GM12878 (cell line): ENCODE measurements around the gene ZC3H7B. TPM values are rescaled to one million over a fixed set of nuclear protein-coding genes. Genes with fewer than 3 reads are reported as not detected.
"Not testable (repeated sequence)": the region's sequence is repeated elsewhere in the genome, so short reads cannot be mapped to it uniquely, and the experiment has no call there.

Experiments
- ATAC-seq: fragments of 200-7000 bp; cut with Tn5 transposase; 3 replicates; pipeline ENCODE4 v1.9.1; 2020; ENCODE audit warnings: mild to moderate bottlenecking, moderate library complexity
- BruUV-seq: library from RNA; stranded (reverse); fragments of 400-500 nt; replicated peaks from 2 replicates; lab custom pipeline; 2021; lab: Mats Ljungman, UMichigan
- CTCF ChIA-PET: fragments of 300-600 bp; sonication (Branson Sonifier 250); formaldehyde crosslinking; extraction: SDS; loops from one replicate; lab custom pipeline; 2021; ENCODE audit warnings: inconsistent platforms; lab: Yijun Ruan, JAX
- POLR2A ChIA-PET: fragments of 350-600 bp; formaldehyde crosslinking; extraction: SDS; loops from one replicate; lab custom pipeline; 2021; ENCODE audit warnings: inconsistent platforms; lab: Charles Lee
- RAD21 ChIA-PET: fragments of 300-600 bp; sonication (Branson Sonifier 250); formaldehyde crosslinking; loops from one replicate; lab custom pipeline; 2023; ENCODE audit warnings: antibody characterized with exemption; ENCODE audit not compliant: unreplicated experiment; lab: Charles Lee
- SMC1A ChIA-PET: fragments of 300-600 bp; sonication (Branson Sonifier 250); formaldehyde crosslinking; loops from one replicate; lab custom pipeline; 2023; ENCODE audit not compliant: unreplicated experiment, uncharacterized antibody; lab: Charles Lee
- DNase-seq: peaks from one replicate; pipeline ENCODE4 v3.0.0-alpha.2; 2011; ENCODE audit warnings: low read depth, low spot score
- FAIRE-seq: peaks from 3 replicates; lab custom pipeline; 2011; peaks lifted over from hg19 to GRCh38; lab: Jason Lieb, UNC
- H2AFZ ChIP-seq: 2 replicates; pipeline ENCODE4 v1.6.0; 2011; ENCODE audit warnings: low read depth, low read length, control low read depth; ENCODE audit not compliant: control insufficient read depth
- H3K27ac ChIP-seq: 2 replicates; pipeline ENCODE4 v1.5.1; 2011; ENCODE audit warnings: control low read depth; ENCODE audit not compliant: control insufficient read depth, insufficient read depth
- H3K27me3 ChIP-seq, 2 experiments: replicated peaks in 1 of 2; 2 replicates each; pipeline versions ENCODE4 v1.6.0 to v1.6.1; 2011; ENCODE audit warnings: low read length in 1 of 2; ENCODE audit not compliant: control insufficient read depth in 2 of 2, insufficient read depth in 2 of 2
- H3K36me3 ChIP-seq, 2 experiments: 2 replicates each; pipeline ENCODE4 v1.5.1; 2011; ENCODE audit warnings: low read length in 1 of 2; ENCODE audit not compliant: control insufficient read depth in 2 of 2, insufficient read depth in 2 of 2
- H3K4me1 ChIP-seq: 2 replicates; pipeline ENCODE4 v1.6.1; 2011; ENCODE audit warnings: mild to moderate bottlenecking, low read length, moderate library complexity, mixed read lengths; ENCODE audit not compliant: control insufficient read depth, insufficient read depth
- H3K4me2 ChIP-seq: 2 replicates; pipeline ENCODE4 v1.6.0; 2011; ENCODE audit warnings: control low read depth; ENCODE audit not compliant: control insufficient read depth, insufficient read depth
- H3K4me3 ChIP-seq: fragments of 200-600 bp; sonication (generic); 2 replicates; pipeline ENCODE4 v1.5.1; 2016
- H3K79me2 ChIP-seq: 2 replicates; pipeline ENCODE4 v1.6.0; 2011; ENCODE audit warnings: low read length; ENCODE audit not compliant: control insufficient read depth, insufficient read depth
- H3K9ac ChIP-seq: 2 replicates; pipeline ENCODE4 v1.8.0; 2011; ENCODE audit warnings: low read length, control low read depth, mixed read lengths; ENCODE audit not compliant: control insufficient read depth, insufficient read depth
- H3K9me3 ChIP-seq: replicated peaks from 3 replicates; pipeline ENCODE4 v1.5.1; 2011; ENCODE audit warnings: mild to moderate bottlenecking, low read length; ENCODE audit not compliant: control insufficient read depth, insufficient read depth
- H4K20me1 ChIP-seq: 2 replicates; pipeline ENCODE4 v1.6.0; 2011; ENCODE audit not compliant: control insufficient read depth, insufficient read depth
- CHD1 ChIP-seq: IDR thresholded peaks from 2 replicates; pipeline ENCODE4 v1.6.1; 2012; ENCODE audit warnings: low read depth, low read length, improper control_type of control experiment
- GABPA ChIP-seq: IDR thresholded peaks from 2 replicates; pipeline ENCODE4 v1.6.1; 2014; ENCODE audit warnings: antibody characterized with exemption, low read depth, mild to moderate bottlenecking, inconsistent platforms
- IRF3 ChIP-seq: fragments of 450-650 bp; IDR thresholded peaks from 2 replicates; pipeline ENCODE4 v1.6.1; 2014; ENCODE audit warnings: mild to moderate bottlenecking
- MEF2B ChIP-seq: fragments of 450-650 bp; IDR thresholded peaks from 2 replicates; pipeline ENCODE4 v1.6.1; 2018; ENCODE audit warnings: mild to moderate bottlenecking, moderate library complexity; ENCODE audit not compliant: partially characterized antibody, poor library complexity, severe bottlenecking
- MYC ChIP-seq: IDR thresholded peaks from 2 replicates; pipeline ENCODE4 v1.6.1; 2011; ENCODE audit warnings: mild to moderate bottlenecking, low read length, moderate library complexity, inconsistent platforms; ENCODE audit not compliant: insufficient read depth, insufficient replicate concordance, insufficient read length, severe bottlenecking
- RFX5 ChIP-seq: IDR thresholded peaks from 2 replicates; pipeline ENCODE4 v1.6.1; 2011; ENCODE audit warnings: low read depth, low read length, improper control_type of control experiment
- TCF3 ChIP-seq: IDR thresholded peaks from 2 replicates; pipeline ENCODE4 v1.6.1; 2012; ENCODE audit warnings: low read depth, mild to moderate bottlenecking, low read length, borderline replicate concordance; ENCODE audit not compliant: insufficient read depth
- WGBS: methylation state at CpG from one replicate; pipeline ENCODE4 v1.1.6; 2016; ENCODE audit warnings: low lambda C conversion rate; ENCODE audit not compliant: insufficient replicate concordance, insufficient coverage; ENCODE audit errors: missing lambda C conversion rate; 5-methylcytosine and 5-hydroxymethylcytosine counted together
- in situ Hi-C: fragments of 300-500 bp; cut with MboI; formaldehyde crosslinking; loops from 9 replicates; pipeline ENCODE4 v1.14.3; 2018; ENCODE audit warnings: mixed read lengths
- intact Hi-C: fragments of 100-400 bp; cut with micrococcal nuclease; formaldehyde crosslinking; loops from one replicate; pipeline ENCODE4 v1.14.2; 2022; ENCODE audit not compliant: unreplicated experiment
- polyA plus RNA-seq, 11 experiments: library from polyadenylated mRNA; depleted of rRNA in 4 of 11; unstranded in 6 of 11; stranded (reverse) in 5 of 11; fragments of >200 nt; fragmentation: Nextera tagmentation in 4 of 11; fragmentation: Illumina TruSeq in 1 of 11; extraction: Ambion mirVana in 4 of 11; extraction: Trizol in 1 of 11; gene quantifications; 1 replicate in 1 of 11; 2 replicates in 10 of 11; pipeline versions ENCODE4 v1.2.1 to v1.2.3, GENCODE V29; 2011 to 2016; ENCODE audit warnings: inconsistent platforms in 2 of 11, missing spikeins in 2 of 11, low read depth in 1 of 11
- total RNA-seq, 4 experiments: library from RNA; depleted of rRNA in 3 of 4; stranded (reverse); fragments of >200 nt in 3 of 4; fragmentation: Illumina TruSeq in 1 of 4; extraction: Trizol in 1 of 4; gene quantifications; 2 replicates each; pipeline versions ENCODE4 v1.2.1 to v1.2.3, GENCODE V29; 2013 to 2021

Gene ZC3H7B
- total and polyA plus RNA-seq, 10 of the 15 experiments (the other 5 are each of a cell fraction or from before 2014, with no cell fraction given): 0.26 to 52.3 (median 22.4) TPM

- H3K79me2 ChIP-seq: peaks cover 13% of the 10 kb centered on the region
- WGBS: 29% methylated on average over 1 of the region's 1 CpG
- TF ChIP-seq IRF3: no peak
- TF ChIP-seq RFX5: no peak
- TF ChIP-seq, all 136 proteins: peak for 0
- intact Hi-C loops (no loop called here), in situ Hi-C loops (no loop called here)
- H3K36me3 ChIP-seq: no peaks in the 10 kb centered on the region
- H3K4me3 ChIP-seq: no peak overlapping the region
- DNase-seq: no peak
- BruUV-seq: no TSS peak
- H4K20me1 ChIP-seq: no peaks in the 10 kb centered on the region
- POLR2A ChIA-PET: interaction anchor here (0.6 to 2.4 kb wide), 2 partner anchors 12 to 337 kb away, joined by 3 to 6 read pairs; partner anchors contain the start of gene ZC3H7B
- RAD21 ChIA-PET: no interaction called here
- H3K4me1 ChIP-seq: peaks cover 7% of the 10 kb centered on the region
- H3K27me3 ChIP-seq: no peaks in the 10 kb centered on the region
- FAIRE-seq: no peak
- H2AFZ ChIP-seq: no peak overlapping the region
- H3K4me2 ChIP-seq: no peak overlapping the region
- CTCF ChIA-PET: interaction anchor here (1.2 to 1.5 kb wide), 2 partner anchors 12 to 13 kb away, joined by 3 read pairs; partner anchors contain the start of gene ZC3H7B
- no peak overlapping the region for H3K9ac ChIP-seq
- ATAC-seq: no peak
- no peak overlapping the region for H3K27ac ChIP-seq
- no peaks in the 10 kb centered on the region for H3K9me3 ChIP-seq
- SMC1A ChIA-PET: interaction anchor here (0.6 to 1.3 kb wide), 2 partner anchors 12 to 76 kb away, joined by 3 read pairs; partner anchors contain the start of gene ZC3H7B
These were observed 11.7 kb upstream of the ZC3H7B start for GRCh38 chr22:41289671-41290070.

- ChIA-PET SMC1A (interaction anchor here (1.3 kb wide), 1 partner anchor 11 kb away, joined by 3 read pairs; the partner anchor contains the start of gene ZC3H7B), CTCF (interaction anchor here (1.2 to 1.5 kb wide), 2 partner anchors 11 to 12 kb away, joined by 3 read pairs; partner anchors contain the start of gene ZC3H7B), POLR2A (no interaction called here), RAD21 (no interaction called here)
- Histone ChIP-seq H4K20me1 (no peaks in the 10 kb centered on the region), H3K4me2 (no peak overlapping the region), H3K36me3 (no peaks in the 10 kb centered on the region), H3K4me3 (no peak overlapping the region), H3K27me3 (no peaks in the 10 kb centered on the region), H2AFZ (no peak overlapping the region), H3K4me1 (peaks cover 5% of the 10 kb centered on the region; the same call in 1 of the 2 replicates), H3K27ac (no peak overlapping the region), H3K79me2 (peaks cover 4% of the 10 kb centered on the region), H3K9ac (no peak overlapping the region), H3K9me3 (no peaks in the 10 kb centered on the region)
- in situ Hi-C loops (no loop called here), intact Hi-C loops (no loop called here)
- no TSS peak for BruUV-seq
- no peak for ATAC-seq
- no peak for DNase-seq
- TF ChIP-seq MEF2B (no peak), TCF3 (no peak), GABPA (no peak), CHD1 (no peak), MYC (no peak)
- no peak for FAIRE-seq
- 72% methylated on average over 8 of the region's 8 CpGs for WGBS
These were observed 10.8 kb upstream of the ZC3H7B start for GRCh38 chr22:41290262-41291221.

- H4K20me1 ChIP-seq, in situ Hi-C loops, H3K4me3 ChIP-seq, RAD21 ChIA-PET, ATAC-seq, H3K27me3 ChIP-seq, H3K9ac ChIP-seq, H3K27ac ChIP-seq, H3K4me1 ChIP-seq, intact Hi-C loops, H3K4me2 ChIP-seq, FAIRE-seq, DNase-seq, H3K36me3 ChIP-seq, H2AFZ ChIP-seq, H3K9me3 ChIP-seq, BruUV-seq, SMC1A ChIA-PET, H3K79me2 ChIP-seq, POLR2A ChIA-PET, CTCF ChIA-PET: not testable (repeated sequence)
- no CpG with 5 or more reads among the region's 28 CpGs for WGBS
These were observed 6.5 kb upstream of the ZC3H7B start for GRCh38 chr22:41294816-41295215.
